Gastrocnemius medialis (tissue), 4 donors: Measurements from ENCODE around the gene CTIF.

Source experiments
- POLR2A ChIP-seq, 2 donors: fragments of 450-650 bp; IDR thresholded peaks; one replicate each; pipeline ENCODE4 v1.6.1; 2017; ENCODE audit warnings: antibody characterized with exemption in 2 of 2, mild to moderate bottlenecking in 2 of 2, moderate library complexity in 2 of 2
- TF ChIP-seq, protein P1 (sequence below), 5 experiments: fragments of 450-650 bp in 3 of 5; fragments of 200-600 bp in 2 of 5; sonication (generic) in 2 of 5; IDR thresholded peaks in 4 of 5; conservative IDR thresholded peaks in 1 of 5; 1 replicate in 4 of 5; 2 replicates in 1 of 5; pipeline ENCODE4 v1.5.1; 2016 to 2019; ENCODE audit warnings: antibody characterized with exemption in 5 of 5, mild to moderate bottlenecking in 3 of 5, moderate library complexity in 3 of 5

DNA sequence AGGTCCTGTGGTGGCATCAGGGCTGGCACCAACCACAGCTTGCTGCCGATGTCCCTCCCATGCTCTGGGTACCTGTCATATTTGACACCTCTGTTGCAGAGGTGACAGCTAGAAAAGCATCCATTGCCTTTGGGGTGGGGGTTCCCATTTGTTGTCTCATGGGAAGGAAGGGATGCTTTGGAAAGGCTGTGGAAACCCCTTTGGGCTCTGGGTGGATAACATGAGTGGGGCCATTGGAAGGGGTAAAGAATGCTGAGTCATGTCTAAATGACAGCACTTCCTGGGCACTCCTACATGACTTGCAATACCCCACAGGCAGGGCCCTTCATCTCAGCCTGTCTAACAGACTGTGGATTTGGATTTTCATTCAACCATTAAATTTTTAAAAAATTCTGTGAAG is 27.8 kb downstream of the CTIF start:
- TF ChIP-seq, protein P1, sequence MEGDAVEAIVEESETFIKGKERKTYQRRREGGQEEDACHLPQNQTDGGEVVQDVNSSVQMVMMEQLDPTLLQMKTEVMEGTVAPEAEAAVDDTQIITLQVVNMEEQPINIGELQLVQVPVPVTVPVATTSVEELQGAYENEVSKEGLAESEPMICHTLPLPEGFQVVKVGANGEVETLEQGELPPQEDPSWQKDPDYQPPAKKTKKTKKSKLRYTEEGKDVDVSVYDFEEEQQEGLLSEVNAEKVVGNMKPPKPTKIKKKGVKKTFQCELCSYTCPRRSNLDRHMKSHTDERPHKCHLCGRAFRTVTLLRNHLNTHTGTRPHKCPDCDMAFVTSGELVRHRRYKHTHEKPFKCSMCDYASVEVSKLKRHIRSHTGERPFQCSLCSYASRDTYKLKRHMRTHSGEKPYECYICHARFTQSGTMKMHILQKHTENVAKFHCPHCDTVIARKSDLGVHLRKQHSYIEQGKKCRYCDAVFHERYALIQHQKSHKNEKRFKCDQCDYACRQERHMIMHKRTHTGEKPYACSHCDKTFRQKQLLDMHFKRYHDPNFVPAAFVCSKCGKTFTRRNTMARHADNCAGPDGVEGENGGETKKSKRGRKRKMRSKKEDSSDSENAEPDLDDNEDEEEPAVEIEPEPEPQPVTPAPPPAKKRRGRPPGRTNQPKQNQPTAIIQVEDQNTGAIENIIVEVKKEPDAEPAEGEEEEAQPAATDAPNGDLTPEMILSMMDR (IDR thresholded peaks at IDR 0.05 in 4 of 5, conservative IDR thresholded peaks at IDR 0.05 in 1 of 5), result no peak
- no peak for TF ChIP-seq POLR2A (IDR thresholded peaks at IDR 0.05)
